ENCODE results near the gene RAB11B. TPM values are rescaled to one million over a fixed set of nuclear protein-coding genes. Genes with fewer than 3 reads are reported as not detected.
"Not testable (repeated sequence)": the region's sequence is repeated elsewhere in the genome, so short reads cannot be mapped to it uniquely, and the experiment has no call there.

The RAB11B gene
- total and polyA plus RNA-seq, 2 experiments from 2014 or later, result 10.4 to 84.9 TPM

GRCh38 chr19:8373867-8374813 is 16.0 kb upstream of the RAB11B start:
- no peaks in the 10 kb centered on the region for H3K27me3 ChIP-seq (replicated peaks; ENCODE audit: insufficient read depth)
- H3K36me3 ChIP-seq (ENCODE audit: low read depth), result no peaks in the 10 kb centered on the region
- no peak overlapping the region for H3K9ac ChIP-seq
- DNase-seq, result no peak
- no peaks in the 10 kb centered on the region for H3K9me2 ChIP-seq (ENCODE audit: insufficient read depth)
- H4K20me1 ChIP-seq (ENCODE audit: insufficient read depth), result no peaks in the 10 kb centered on the region
- no peak overlapping the region for H2AFZ ChIP-seq
- no peaks in the 10 kb centered on the region for H3K4me1 ChIP-seq (ENCODE audit: insufficient read depth)
- H3K4me3 ChIP-seq, result no peak overlapping the region
- peaks cover 18% of the 10 kb centered on the region for H3F3A ChIP-seq (ENCODE audit: insufficient read depth)
- H3K79me2 ChIP-seq (ENCODE audit: insufficient read depth), result no peaks in the 10 kb centered on the region
- H3K27ac ChIP-seq, result no peak overlapping the region
- in situ Hi-C loops (cut with MboI), result no loop called here
- no peak for TF ChIP-seq EZH2phosphoT487 (IDR thresholded peaks at IDR 0.05; ENCODE audit: insufficient read depth, low read depth)
- no peak for TF ChIP-seq EZH2 (IDR thresholded peaks at IDR 0.05; ENCODE audit: insufficient read depth, poor library complexity, severe bottlenecking)
- H3K9me3 ChIP-seq (ENCODE audit: low read depth), result no peaks in the 10 kb centered on the region
- WGBS, 2 experiments (ENCODE audit: low coverage in 1 of 2, low lambda C conversion rate in 2 of 2, missing lambda C conversion rate in 2 of 2), result 60 to 62% methylated on average over 26 of the region's 26 CpGs
- no peak overlapping the region for H3K4me2 ChIP-seq (ENCODE audit: unreplicated experiment)

GRCh38 chr19:8375766-8376165 is 14.4 kb upstream of the RAB11B start:
- 98 to 99% methylated on average over 22 to 32 of the region's 32 CpGs for WGBS, 2 experiments (ENCODE audit: low coverage in 1 of 2, low lambda C conversion rate in 2 of 2, missing lambda C conversion rate in 2 of 2)
- H3K36me3 ChIP-seq (ENCODE audit: low read depth); H4K20me1 ChIP-seq (ENCODE audit: insufficient read depth); H3F3A ChIP-seq (ENCODE audit: insufficient read depth); H3K79me2 ChIP-seq (ENCODE audit: insufficient read depth); in situ Hi-C loops (cut with MboI); H3K4me3 ChIP-seq; H3K4me1 ChIP-seq (ENCODE audit: insufficient read depth); H2AFZ ChIP-seq; H3K9me2 ChIP-seq (ENCODE audit: insufficient read depth); H3K27me3 ChIP-seq (replicated peaks; ENCODE audit: insufficient read depth); H3K9me3 ChIP-seq (ENCODE audit: low read depth); H3K27ac ChIP-seq; H3K4me2 ChIP-seq (ENCODE audit: unreplicated experiment); H3K9ac ChIP-seq; DNase-seq: not testable (repeated sequence)

GRCh38 chr19:8376373-8376974 is 13.7 kb upstream of the RAB11B start:
- H3F3A ChIP-seq (ENCODE audit: insufficient read depth); H3K27me3 ChIP-seq (replicated peaks; ENCODE audit: insufficient read depth); H3K9me2 ChIP-seq (ENCODE audit: insufficient read depth); H3K4me1 ChIP-seq (ENCODE audit: insufficient read depth); H3K79me2 ChIP-seq (ENCODE audit: insufficient read depth); H4K20me1 ChIP-seq (ENCODE audit: insufficient read depth); H2AFZ ChIP-seq; H3K27ac ChIP-seq; H3K4me2 ChIP-seq (ENCODE audit: unreplicated experiment); in situ Hi-C loops (cut with MboI); DNase-seq; H3K9ac ChIP-seq; H3K4me3 ChIP-seq; H3K36me3 ChIP-seq (ENCODE audit: low read depth); H3K9me3 ChIP-seq (ENCODE audit: low read depth): not testable (repeated sequence)
- WGBS, 2 experiments (ENCODE audit: low coverage in 1 of 2, low lambda C conversion rate in 2 of 2, missing lambda C conversion rate in 2 of 2), result 79 to 82% methylated on average over 10 of the region's 10 CpGs

GRCh38 chr19:8377598-8377997 is 12.6 kb upstream of the RAB11B start:
- no peaks in the 10 kb centered on the region for H3K27me3 ChIP-seq (replicated peaks; ENCODE audit: insufficient read depth)
- H3K36me3 ChIP-seq (ENCODE audit: low read depth), result no peaks in the 10 kb centered on the region
- peaks cover 5% of the 10 kb centered on the region; the same call in 1 of the 2 replicates for H3F3A ChIP-seq (ENCODE audit: insufficient read depth)
- no peak for TF ChIP-seq EZH2 (IDR thresholded peaks at IDR 0.05; ENCODE audit: insufficient read depth, poor library complexity, severe bottlenecking)
- no peak for TF ChIP-seq EZH2phosphoT487 (IDR thresholded peaks at IDR 0.05; ENCODE audit: insufficient read depth, low read depth)
- no peaks in the 10 kb centered on the region for H4K20me1 ChIP-seq (ENCODE audit: insufficient read depth)
- WGBS, 2 experiments (ENCODE audit: low coverage in 1 of 2, low lambda C conversion rate in 2 of 2, missing lambda C conversion rate in 2 of 2), result 100% methylated on average over 1 of the region's 1 CpG
- no peaks in the 10 kb centered on the region for H3K4me1 ChIP-seq (ENCODE audit: insufficient read depth)
- H3K9me3 ChIP-seq (ENCODE audit: low read depth), result no peaks in the 10 kb centered on the region
- no peak overlapping the region for H3K4me2 ChIP-seq (ENCODE audit: unreplicated experiment)
- no peaks in the 10 kb centered on the region for H3K9me2 ChIP-seq (ENCODE audit: insufficient read depth)
- in situ Hi-C loops (cut with MboI), result no loop called here
- H3K9ac ChIP-seq, result no peak overlapping the region
- no peak overlapping the region for H2AFZ ChIP-seq
- no peak overlapping the region for H3K27ac ChIP-seq
- no peak overlapping the region for H3K4me3 ChIP-seq
- no peak for DNase-seq
- H3K79me2 ChIP-seq (ENCODE audit: insufficient read depth), result no peaks in the 10 kb centered on the region

GRCh38 chr19:8379156-8379891 is 10.8 kb upstream of the RAB11B start:
- in situ Hi-C loops (cut with MboI); H3K27ac ChIP-seq; H3K4me2 ChIP-seq (ENCODE audit: unreplicated experiment); H3K4me3 ChIP-seq; H3K79me2 ChIP-seq (ENCODE audit: insufficient read depth); H4K20me1 ChIP-seq (ENCODE audit: insufficient read depth); H3K27me3 ChIP-seq (replicated peaks; ENCODE audit: insufficient read depth); H3F3A ChIP-seq (ENCODE audit: insufficient read depth); H3K9me2 ChIP-seq (ENCODE audit: insufficient read depth); H2AFZ ChIP-seq; DNase-seq; H3K9me3 ChIP-seq (ENCODE audit: low read depth); H3K9ac ChIP-seq; H3K36me3 ChIP-seq (ENCODE audit: low read depth); H3K4me1 ChIP-seq (ENCODE audit: insufficient read depth): not testable (repeated sequence)
- 90 to 93% methylated on average over 13 of the region's 13 CpGs for WGBS, 2 experiments (ENCODE audit: low coverage in 1 of 2, low lambda C conversion rate in 2 of 2, missing lambda C conversion rate in 2 of 2)

GRCh38 chr19:8384569-8384968 is 5.6 kb upstream of the RAB11B start:
- H3K36me3 ChIP-seq (ENCODE audit: low read depth); H3K9ac ChIP-seq; in situ Hi-C loops (cut with MboI); H2AFZ ChIP-seq; DNase-seq; H3K9me2 ChIP-seq (ENCODE audit: insufficient read depth); H3K79me2 ChIP-seq (ENCODE audit: insufficient read depth); H3F3A ChIP-seq (ENCODE audit: insufficient read depth); H4K20me1 ChIP-seq (ENCODE audit: insufficient read depth); H3K27me3 ChIP-seq (replicated peaks; ENCODE audit: insufficient read depth); H3K27ac ChIP-seq; H3K4me2 ChIP-seq (ENCODE audit: unreplicated experiment); H3K4me3 ChIP-seq; H3K9me3 ChIP-seq (ENCODE audit: low read depth); H3K4me1 ChIP-seq (ENCODE audit: insufficient read depth): not testable (repeated sequence)
- 82 to 84% methylated on average over 4 of the region's 4 CpGs for WGBS, 2 experiments (ENCODE audit: low coverage in 1 of 2, low lambda C conversion rate in 2 of 2, missing lambda C conversion rate in 2 of 2)

All from GM23248 (cell line).